Neural cell (in vitro differentiated cells): ENCODE results near the gene ITM2B. TPM values are rescaled to one million over a fixed set of nuclear protein-coding genes. Genes with fewer than 3 reads are reported as not detected.

Source experiments
- H2AFZ ChIP-seq: fragments of 200-600, 300-800 bp; sonication (generic), shearing (Covaris generic); 2 replicates; pipeline ENCODE4 v1.6.0; 2014; ENCODE audit warnings: low read depth, mild to moderate bottlenecking, antibody characterized with exemption, low read length, moderate library complexity
- H3F3A ChIP-seq: fragments of 200-600 bp; shearing (Covaris generic); 2 replicates; pipeline ENCODE4 v1.6.1; 2016; ENCODE audit warnings: mild to moderate bottlenecking, moderate library complexity, mixed read lengths, antibody characterized with exemption, low read length; ENCODE audit not compliant: insufficient read depth, poor library complexity, severe bottlenecking
- H3K27ac ChIP-seq: fragments of 200-600, 300-800 bp; sonication (generic), shearing (Covaris generic); 2 replicates; pipeline ENCODE4 v1.5.1; 2014; ENCODE audit warnings: mild to moderate bottlenecking, low read length, moderate library complexity
- H3K27me3 ChIP-seq: fragments of 300-800, 200-600 bp; sonication (generic), shearing (Covaris generic); 2 replicates; pipeline ENCODE4 v1.6.0; 2014; ENCODE audit warnings: mild to moderate bottlenecking, low read depth, low read length, moderate library complexity; ENCODE audit not compliant: insufficient read depth
- H3K36me3 ChIP-seq: fragments of 300-800, 200-600 bp; sonication (generic), shearing (Covaris generic); 2 replicates; pipeline ENCODE4 v1.5.1; 2014; ENCODE audit warnings: mild to moderate bottlenecking, antibody characterized with exemption, low read length, moderate library complexity; ENCODE audit not compliant: insufficient read depth
- H3K4me2 ChIP-seq: fragments of 300-800, 200-600 bp; sonication (generic), shearing (Covaris generic); 2 replicates; pipeline ENCODE4 v1.6.0; 2014; ENCODE audit warnings: mild to moderate bottlenecking, low read length
- H3K4me3 ChIP-seq: fragments of 300-800, 200-600 bp; sonication (generic), shearing (Covaris generic); 2 replicates; pipeline ENCODE4 v1.5.1; 2014; ENCODE audit warnings: mild to moderate bottlenecking, low read length, moderate library complexity
- H3K79me2 ChIP-seq: fragments of 200-600 bp; shearing (Covaris generic); replicated peaks from 2 replicates; pipeline ENCODE4 v1.6.0; 2014; ENCODE audit warnings: mild to moderate bottlenecking, low read length, moderate library complexity; ENCODE audit not compliant: insufficient read depth
- H3K9ac ChIP-seq: fragments of 300-800, 200-600 bp; sonication (generic), shearing (Covaris generic); 2 replicates; pipeline ENCODE4 v1.6.1; 2016; ENCODE audit warnings: mild to moderate bottlenecking, low read length, mixed read lengths
- H3K9me2 ChIP-seq: fragments of 200-600 bp; shearing (Covaris generic); 2 replicates; pipeline ENCODE4 v1.6.1; 2016; ENCODE audit warnings: mild to moderate bottlenecking, low read length, mixed read lengths; ENCODE audit not compliant: insufficient read depth
- H3K9me3 ChIP-seq: fragments of 200-600, 300-800 bp; sonication (generic), shearing (Covaris generic); 2 replicates; pipeline ENCODE4 v1.6.1; 2016; ENCODE audit warnings: mild to moderate bottlenecking, mixed run types, low read length, moderate library complexity, mixed read lengths
- H4K20me1 ChIP-seq: fragments of 200-600 bp; shearing (Covaris generic); 2 replicates; pipeline ENCODE4 v1.6.1; 2016; ENCODE audit warnings: mild to moderate bottlenecking, mixed run types; ENCODE audit not compliant: insufficient read depth
- CTCF ChIP-seq: fragments of 450-650 bp; IDR thresholded peaks from 2 replicates; pipeline ENCODE4 v1.5.1; 2014; ENCODE audit warnings: antibody characterized with exemption, mild to moderate bottlenecking, moderate library complexity; ENCODE audit not compliant: poor library complexity, severe bottlenecking
- EP300 ChIP-seq: fragments of 450-650 bp; conservative IDR thresholded peaks from 2 replicates; pipeline ENCODE4 v1.6.1; 2014; ENCODE audit warnings: antibody characterized with exemption, mild to moderate bottlenecking, moderate library complexity; ENCODE audit not compliant: poor library complexity, severe bottlenecking
- EZH2 ChIP-seq: fragments of 200-600, 300-800 bp; shearing (Covaris generic), sonication (generic); IDR thresholded peaks from 2 replicates; pipeline ENCODE4 v1.6.1; 2014; ENCODE audit warnings: antibody characterized with exemption, low read length, borderline replicate concordance, mild to moderate bottlenecking; ENCODE audit not compliant: insufficient read depth, poor library complexity, severe bottlenecking
- MXI1 ChIP-seq: fragments of 450-650 bp; conservative IDR thresholded peaks from 2 replicates; pipeline ENCODE4 v1.6.1; 2014; ENCODE audit warnings: antibody characterized with exemption, mild to moderate bottlenecking; ENCODE audit not compliant: poor library complexity, severe bottlenecking
- POLR2AphosphoS5 ChIP-seq: IDR thresholded peaks from 2 replicates; pipeline ENCODE4 v1.6.1; 2012
- RAD21 ChIP-seq: fragments of 450-650 bp; conservative IDR thresholded peaks from 2 replicates; pipeline ENCODE4 v1.6.1; 2014; ENCODE audit warnings: antibody characterized with exemption, mild to moderate bottlenecking, moderate library complexity
- SMC3 ChIP-seq: fragments of 450-650 bp; conservative IDR thresholded peaks from 2 replicates; pipeline ENCODE4 v1.6.1; 2014; ENCODE audit warnings: antibody characterized with exemption, mild to moderate bottlenecking, moderate library complexity; ENCODE audit not compliant: poor library complexity
- TAF1 ChIP-seq: IDR thresholded peaks from 2 replicates; pipeline ENCODE4 v1.6.1; 2012; ENCODE audit warnings: low read depth
- polyA plus RNA-seq: library from polyadenylated mRNA; depleted of rRNA; stranded (reverse); fragments of >200 nt; gene quantifications from 2 replicates; pipeline ENCODE4 v1.2.3, GENCODE V29; 2014
- TF ChIP-seq, protein P1 (sequence below): IDR thresholded peaks from 2 replicates; pipeline ENCODE4 v1.6.1; 2012; ENCODE audit warnings: borderline replicate concordance

ITM2B gene
- polyA plus RNA-seq, 1 donor from 2014 or later, result 275 TPM

DNA sequence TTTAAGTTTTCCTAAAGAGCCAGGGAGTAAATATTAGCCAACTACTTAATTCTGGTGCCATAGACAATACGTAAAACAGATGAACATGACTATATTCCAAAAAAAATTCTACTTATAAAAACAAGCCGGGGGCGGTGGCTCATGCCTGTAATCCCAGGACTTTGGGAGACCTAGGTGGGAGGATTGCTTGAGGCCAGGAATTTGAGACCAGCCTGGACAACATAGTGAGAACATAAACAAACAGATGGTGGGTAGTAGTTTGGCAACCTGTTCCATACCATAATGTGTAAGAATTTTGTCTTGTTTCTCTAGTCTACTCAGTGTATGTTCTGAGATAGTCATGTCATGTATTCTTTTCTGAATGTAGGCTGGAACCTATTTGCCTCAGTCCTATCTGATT is 25.4 kb downstream of the ITM2B start:
- Histone ChIP-seq H3K4me3 (no peak overlapping the region), H4K20me1 (no peaks in the 10 kb centered on the region), H3K79me2 (no peaks in the 10 kb centered on the region), H3F3A (no peaks in the 10 kb centered on the region), H3K9ac (no peak overlapping the region), H3K36me3 (peaks cover 3% of the 10 kb centered on the region), H3K27me3 (no peaks in the 10 kb centered on the region), H3K9me3 (no peaks in the 10 kb centered on the region), H3K27ac (no peak overlapping the region), H3K9me2 (no peaks in the 10 kb centered on the region), H3K4me2 (no peak overlapping the region), H2AFZ (no peak overlapping the region)
- TF ChIP-seq TAF1, result no peak
- no peak for TF ChIP-seq POLR2AphosphoS5
- TF ChIP-seq MXI1, result no peak
- no peak for TF ChIP-seq EZH2
- TF ChIP-seq, protein P1, sequence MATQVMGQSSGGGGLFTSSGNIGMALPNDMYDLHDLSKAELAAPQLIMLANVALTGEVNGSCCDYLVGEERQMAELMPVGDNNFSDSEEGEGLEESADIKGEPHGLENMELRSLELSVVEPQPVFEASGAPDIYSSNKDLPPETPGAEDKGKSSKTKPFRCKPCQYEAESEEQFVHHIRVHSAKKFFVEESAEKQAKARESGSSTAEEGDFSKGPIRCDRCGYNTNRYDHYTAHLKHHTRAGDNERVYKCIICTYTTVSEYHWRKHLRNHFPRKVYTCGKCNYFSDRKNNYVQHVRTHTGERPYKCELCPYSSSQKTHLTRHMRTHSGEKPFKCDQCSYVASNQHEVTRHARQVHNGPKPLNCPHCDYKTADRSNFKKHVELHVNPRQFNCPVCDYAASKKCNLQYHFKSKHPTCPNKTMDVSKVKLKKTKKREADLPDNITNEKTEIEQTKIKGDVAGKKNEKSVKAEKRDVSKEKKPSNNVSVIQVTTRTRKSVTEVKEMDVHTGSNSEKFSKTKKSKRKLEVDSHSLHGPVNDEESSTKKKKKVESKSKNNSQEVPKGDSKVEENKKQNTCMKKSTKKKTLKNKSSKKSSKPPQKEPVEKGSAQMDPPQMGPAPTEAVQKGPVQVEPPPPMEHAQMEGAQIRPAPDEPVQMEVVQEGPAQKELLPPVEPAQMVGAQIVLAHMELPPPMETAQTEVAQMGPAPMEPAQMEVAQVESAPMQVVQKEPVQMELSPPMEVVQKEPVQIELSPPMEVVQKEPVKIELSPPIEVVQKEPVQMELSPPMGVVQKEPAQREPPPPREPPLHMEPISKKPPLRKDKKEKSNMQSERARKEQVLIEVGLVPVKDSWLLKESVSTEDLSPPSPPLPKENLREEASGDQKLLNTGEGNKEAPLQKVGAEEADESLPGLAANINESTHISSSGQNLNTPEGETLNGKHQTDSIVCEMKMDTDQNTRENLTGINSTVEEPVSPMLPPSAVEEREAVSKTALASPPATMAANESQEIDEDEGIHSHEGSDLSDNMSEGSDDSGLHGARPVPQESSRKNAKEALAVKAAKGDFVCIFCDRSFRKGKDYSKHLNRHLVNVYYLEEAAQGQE, result no peak
- no peak for TF ChIP-seq RAD21
- TF ChIP-seq CTCF, result no peak
- no peak for TF ChIP-seq EP300
- TF ChIP-seq SMC3, result no peak

DNA sequence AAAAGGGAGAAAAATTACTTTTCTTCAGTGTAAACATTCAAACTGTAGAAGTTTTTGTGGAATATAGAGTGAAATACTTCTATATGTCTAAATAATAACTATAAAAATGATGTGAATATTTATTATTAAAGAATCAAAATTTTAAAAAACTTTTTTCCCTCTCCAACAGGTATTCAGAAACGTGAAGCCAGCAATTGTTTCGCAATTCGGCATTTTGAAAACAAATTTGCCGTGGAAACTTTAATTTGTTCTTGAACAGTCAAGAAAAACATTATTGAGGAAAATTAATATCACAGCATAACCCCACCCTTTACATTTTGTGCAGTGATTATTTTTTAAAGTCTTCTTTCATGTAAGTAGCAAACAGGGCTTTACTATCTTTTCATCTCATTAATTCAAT is 28.0 kb downstream of the ITM2B start:
- Histone ChIP-seq H3K4me3 (no peak overlapping the region), H3F3A (no peaks in the 10 kb centered on the region), H3K9me3 (no peaks in the 10 kb centered on the region), H3K27ac (no peak overlapping the region), H2AFZ (no peak overlapping the region), H4K20me1 (no peaks in the 10 kb centered on the region), H3K4me2 (no peak overlapping the region), H3K79me2 (no peaks in the 10 kb centered on the region), H3K9me2 (no peaks in the 10 kb centered on the region), H3K27me3 (no peaks in the 10 kb centered on the region), H3K36me3 (peaks cover 18% of the 10 kb centered on the region), H3K9ac (no peak overlapping the region)
- TF ChIP-seq MXI1 (no peak), RAD21 (no peak)
- TF ChIP-seq, protein P1, result no peak
